HG03571 (cell line): ENCODE measurements around the gene DAPK2.
A peak's percentile ranks its signal among the peaks of the same experiment; 100 is the strongest.
"Not testable (repeated sequence)": the region's sequence is repeated elsewhere in the genome, so short reads cannot be mapped to it uniquely, and the experiment has no call there.

Source experiments
- ATAC-seq: cut with Tn5 transposase; IDR thresholded peaks from one replicate; pipeline ENCODE4 v1.9.1; 2021; ENCODE audit not compliant: unreplicated experiment

DAPK2 gene

GRCh38 chr15:63899606-63900005, 146.7 kb downstream of the DAPK2 start:
- not testable (repeated sequence) for ATAC-seq

- no peak for ATAC-seq
Measured at GRCh38 chr15:63899193-63899592, 147.1 kb downstream of the DAPK2 start.

GRCh38 chr15:63896336-63897115, 149.8 kb downstream of the DAPK2 start:
- ATAC-seq: peak; percentile 70

GRCh38 chr15:63895787-63896218, 150.5 kb downstream of the DAPK2 start:
- ATAC-seq: no peak

- ATAC-seq: no peak
Measured at GRCh38 chr15:63895194-63895593, 151.1 kb downstream of the DAPK2 start.

GRCh38 chr15:63894662-63894949, 151.7 kb downstream of the DAPK2 start:
- ATAC-seq: no peak

- no peak for ATAC-seq
Measured at GRCh38 chr15:63893866-63894661, 152.2 kb downstream of the DAPK2 start.

GRCh38 chr15:63892794-63893441, 153.4 kb downstream of the DAPK2 start:
- ATAC-seq: no peak

- ATAC-seq: no peak
Measured at GRCh38 chr15:63891768-63892133, 154.5 kb downstream of the DAPK2 start.

GRCh38 chr15:63891079-63891767, 155.1 kb downstream of the DAPK2 start:
- no peak for ATAC-seq

GRCh38 chr15:63890617-63891016, 155.7 kb downstream of the DAPK2 start:
- ATAC-seq: no peak

GRCh38 chr15:63889831-63890230, 156.5 kb downstream of the DAPK2 start:
- ATAC-seq: no peak

- ATAC-seq: no peak
Measured at GRCh38 chr15:63888823-63889222, 157.5 kb downstream of the DAPK2 start.

GRCh38 chr15:63888146-63888545, 158.1 kb downstream of the DAPK2 start:
- ATAC-seq: no peak

GRCh38 chr15:63887630-63888029, 158.7 kb downstream of the DAPK2 start:
- no peak for ATAC-seq

GRCh38 chr15:63884953-63885352, 161.3 kb downstream of the DAPK2 start:
- no peak for ATAC-seq

GRCh38 chr15:63881431-63881830, 164.9 kb downstream of the DAPK2 start:
- ATAC-seq: no peak

- ATAC-seq: no peak
Measured at GRCh38 chr15:63880744-63881143, 165.5 kb downstream of the DAPK2 start.

GRCh38 chr15:63879995-63880394, 166.3 kb downstream of the DAPK2 start:
- no peak for ATAC-seq

GRCh38 chr15:63879211-63879610, 167.1 kb downstream of the DAPK2 start:
- ATAC-seq: no peak

GRCh38 chr15:63877713-63878271, 168.5 kb downstream of the DAPK2 start:
- no peak for ATAC-seq
